HepG2 (cell line): ENCODE data around the gene PLEKHG2. TPM values are rescaled to one million over a fixed set of nuclear protein-coding genes. Genes with fewer than 3 reads are reported as not detected.

Experiments used
- ARHGAP35 ChIP-seq: sonication (generic); formaldehyde crosslinking; IDR thresholded peaks from 2 replicates; pipeline ENCODE4 v1.9.0; 2022; ENCODE audit warnings: mild to moderate bottlenecking, inconsistent platforms, moderate library complexity, missing genetic modification reagents, borderline replicate concordance
- BRCA1 ChIP-seq: sonication (generic); formaldehyde crosslinking; IDR thresholded peaks from 2 replicates; pipeline ENCODE4 v1.4.0; 2020; ENCODE audit warnings: missing genetic modification reagents
- FOXP1 ChIP-seq, 2 experiments: fragments of 450-650 bp in 1 of 2; IDR thresholded peaks; 2 replicates each; pipeline ENCODE4 v1.6.1; 2017 to 2018; ENCODE audit warnings: antibody characterized with exemption in 1 of 2
- HOXD1 ChIP-seq: sonication (generic); formaldehyde crosslinking; IDR thresholded peaks from 2 replicates; pipeline ENCODE4 v1.5.0; 2020; ENCODE audit warnings: missing genetic modification reagents
- MATR3 ChIP-seq: sonication (generic); formaldehyde crosslinking; IDR thresholded peaks from 2 replicates; pipeline ENCODE4 v1.4.0; 2020; ENCODE audit warnings: missing genetic modification reagents
- MAZ ChIP-seq, 2 experiments: sonication (generic) in 1 of 2; formaldehyde crosslinking in 1 of 2; IDR thresholded peaks; 2 replicates each; pipeline versions ENCODE4 v1.5.0 to v1.6.1; 2012 to 2020; ENCODE audit warnings: low read depth in 2 of 2, mild to moderate bottlenecking in 2 of 2, borderline replicate concordance in 1 of 2, improper control_type of control experiment in 1 of 2, low read length in 1 of 2, missing genetic modification reagents in 1 of 2, moderate library complexity in 1 of 2
- POLR2G ChIP-seq: fragments of 200-400 bp; formaldehyde crosslinking; IDR thresholded peaks from 2 replicates; pipeline ENCODE4 v1.6.1; 2018; ENCODE audit warnings: mild to moderate bottlenecking, low read depth, low read length, moderate library complexity
- RBAK ChIP-seq: sonication (generic); formaldehyde crosslinking; IDR thresholded peaks from 2 replicates; pipeline ENCODE4 v1.5.1; 2020; ENCODE audit warnings: mild to moderate bottlenecking, missing genetic modification reagents
- SIN3A ChIP-seq: IDR thresholded peaks from 2 replicates; pipeline ENCODE4 v1.6.1; 2011; ENCODE audit warnings: low read depth, mild to moderate bottlenecking, control low read depth, low read length, borderline replicate concordance
- SMYD3 ChIP-seq: sonication (generic); formaldehyde crosslinking; IDR thresholded peaks from 2 replicates; pipeline ENCODE4 v1.8.1; 2023; ENCODE audit warnings: mild to moderate bottlenecking, missing genetic modification reagents
- SNAPC2 ChIP-seq: sonication (generic); formaldehyde crosslinking; IDR thresholded peaks from 2 replicates; pipeline ENCODE4 v1.8.1; 2022; ENCODE audit warnings: mild to moderate bottlenecking, missing genetic modification reagents
- STAG1 ChIP-seq: sonication (generic); formaldehyde crosslinking; IDR thresholded peaks from 2 replicates; pipeline ENCODE4 v1.4.0; 2020; ENCODE audit warnings: missing genetic modification reagents
- XBP1 ChIP-seq: sonication (generic); formaldehyde crosslinking; IDR thresholded peaks from 2 replicates; pipeline ENCODE4 v1.5.0; 2020; ENCODE audit warnings: missing genetic modification reagents
- ZBTB20 ChIP-seq: sonication (generic); formaldehyde crosslinking; IDR thresholded peaks from 2 replicates; pipeline ENCODE4 v1.8.1; 2023; ENCODE audit warnings: missing genetic modification reagents, low read depth, mild to moderate bottlenecking, borderline replicate concordance
- ZBTB21 ChIP-seq: sonication (generic); formaldehyde crosslinking; IDR thresholded peaks from 2 replicates; pipeline ENCODE4 v1.4.0; 2020; ENCODE audit warnings: missing genetic modification reagents
- ZKSCAN8 ChIP-seq: IDR thresholded peaks from 2 replicates; pipeline ENCODE4 v1.6.1; 2016; ENCODE audit warnings: borderline replicate concordance, missing genetic modification reagents, missing compliant biosample characterization
- ZNF264 ChIP-seq: sonication (generic); formaldehyde crosslinking; IDR thresholded peaks from 2 replicates; pipeline ENCODE4 v1.4.0; 2020; ENCODE audit warnings: missing genetic modification reagents
- ZNF652 ChIP-seq: IDR thresholded peaks from 2 replicates; pipeline ENCODE4 v1.6.1; 2016; ENCODE audit warnings: low read depth, borderline replicate concordance
- ZNF7 ChIP-seq: IDR thresholded peaks from 2 replicates; pipeline ENCODE4 v1.6.1; 2016; ENCODE audit warnings: missing biosample characterization, missing genetic modification reagents
- ZNF761 ChIP-seq: sonication (generic); formaldehyde crosslinking; conservative IDR thresholded peaks from 2 replicates; pipeline ENCODE4 v1.4.0; 2020; ENCODE audit warnings: mild to moderate bottlenecking, missing genetic modification reagents
- ZNF879 ChIP-seq: sonication (generic); formaldehyde crosslinking; IDR thresholded peaks from 2 replicates; pipeline ENCODE4 v1.8.1; 2023; ENCODE audit warnings: missing genetic modification reagents
- ZZZ3 ChIP-seq: sonication (generic); formaldehyde crosslinking; IDR thresholded peaks from 2 replicates; pipeline ENCODE4 v1.4.0; 2020; ENCODE audit warnings: missing genetic modification reagents, mild to moderate bottlenecking, borderline replicate concordance
- polyA plus RNA-seq, 8 experiments: library from polyadenylated mRNA; depleted of rRNA in 3 of 8; stranded (reverse) in 7 of 8; unstranded in 1 of 8; fragments of >200 nt; fragmentation: Illumina TruSeq in 4 of 8; extraction: Trizol in 4 of 8; gene quantifications; 2 replicates each; pipeline versions ENCODE4 v1.2.1 to v1.2.3, GENCODE V29; 2011 to 2016; ENCODE audit warnings: low read depth in 4 of 8, missing spikeins in 1 of 8, mixed read lengths in 1 of 8; ENCODE audit not compliant: insufficient read depth in 1 of 8
- total RNA-seq, 5 experiments: library from RNA; depleted of rRNA; stranded (reverse); fragments of >200 nt; fragmentation: Illumina TruSeq; extraction: Trizol; gene quantifications; 2 replicates each; pipeline ENCODE4 v1.2.3, GENCODE V29; 2016; ENCODE audit warnings: low read depth in 1 of 5
- TF ChIP-seq, protein P1 (sequence below): sonication (generic); formaldehyde crosslinking; IDR thresholded peaks from 2 replicates; pipeline ENCODE4 v1.9.0; 2021; ENCODE audit warnings: missing genetic modification reagents, mild to moderate bottlenecking, borderline replicate concordance

Gene PLEKHG2
- total and polyA plus RNA-seq, 2 of the 13 experiments (the other 11 are each of a cell fraction or from before 2014, with no cell fraction given), result 3.6 to 6.8 TPM

- TF ChIP-seq MAZ (IDR thresholded peaks at IDR 0.05; ENCODE audit: borderline replicate concordance, low read depth, low read length), result no peak
- TF ChIP-seq MAZ (CRISPR knock-in tag; IDR thresholded peaks at IDR 0.05; ENCODE audit: low read depth), result peak; percentile 91
- TF ChIP-seq ARHGAP35 (CRISPR knock-in tag), result peak; percentile 82; the same call in 1 of the 2 replicates
- TF ChIP-seq ZBTB21 (CRISPR knock-in tag), result peak; percentile 87
- TF ChIP-seq POLR2G, result peak; percentile 97
- peak; percentile 61; the same call in 1 of the 2 replicates for TF ChIP-seq ZZZ3 (CRISPR knock-in tag)
- no peak for TF ChIP-seq ZNF652
- peak; percentile 63; the same call in 1 of the 2 replicates for TF ChIP-seq BRCA1 (CRISPR knock-in tag)
- TF ChIP-seq RBAK (CRISPR knock-in tag), result no peak
- TF ChIP-seq XBP1, result no peak
- TF ChIP-seq STAG1 (CRISPR knock-in tag), result 0 out of 2 replicates have a peak, but pooled peaks have one; percentile 8
- peak; percentile 91 for TF ChIP-seq ZNF761 (CRISPR knock-in tag)
- TF ChIP-seq, protein P1, sequence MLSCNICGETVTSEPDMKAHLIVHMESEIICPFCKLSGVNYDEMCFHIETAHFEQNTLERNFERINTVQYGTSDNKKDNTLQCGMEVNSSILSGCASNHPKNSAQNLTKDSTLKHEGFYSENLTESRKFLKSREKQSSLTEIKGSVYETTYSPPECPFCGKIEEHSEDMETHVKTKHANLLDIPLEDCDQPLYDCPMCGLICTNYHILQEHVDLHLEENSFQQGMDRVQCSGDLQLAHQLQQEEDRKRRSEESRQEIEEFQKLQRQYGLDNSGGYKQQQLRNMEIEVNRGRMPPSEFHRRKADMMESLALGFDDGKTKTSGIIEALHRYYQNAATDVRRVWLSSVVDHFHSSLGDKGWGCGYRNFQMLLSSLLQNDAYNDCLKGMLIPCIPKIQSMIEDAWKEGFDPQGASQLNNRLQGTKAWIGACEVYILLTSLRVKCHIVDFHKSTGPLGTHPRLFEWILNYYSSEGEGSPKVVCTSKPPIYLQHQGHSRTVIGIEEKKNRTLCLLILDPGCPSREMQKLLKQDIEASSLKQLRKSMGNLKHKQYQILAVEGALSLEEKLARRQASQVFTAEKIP (CRISPR knock-in tag), result no peak
- no peak for TF ChIP-seq ZNF879 (CRISPR knock-in tag)
- TF ChIP-seq SIN3A, result peak; percentile 70; the same call in 1 of the 2 replicates
- no peak for TF ChIP-seq SNAPC2 (CRISPR knock-in tag)
- no peak for TF ChIP-seq FOXP1 (IDR thresholded peaks at IDR 0.05)
- TF ChIP-seq FOXP1 (CRISPR knock-in tag; IDR thresholded peaks at IDR 0.05), result no peak
- no peak for TF ChIP-seq MATR3 (CRISPR knock-in tag)
- peak; percentile 52; the same call in 1 of the 2 replicates for TF ChIP-seq ZNF264 (CRISPR knock-in tag)
- TF ChIP-seq ZBTB20 (CRISPR knock-in tag), result no peak; the same call in 1 of the 2 replicates
- no peak for TF ChIP-seq ZKSCAN8 (CRISPR knock-in tag)
- no peak for TF ChIP-seq ZNF7 (CRISPR knock-in tag)
- no peak for TF ChIP-seq SMYD3 (CRISPR knock-in tag)
- TF ChIP-seq HOXD1, result no peak; the same call in 1 of the 2 replicates
Observed at GRCh38 chr19:39390751-39391437, 21.6 kb upstream of the PLEKHG2 start, which contains the start of the genes MED29 and PAF1 (continued).
